Lung (tissue), 12 donors: ENCODE results near the gene CLDN4. TPM values are rescaled to one million over a fixed set of nuclear protein-coding genes. Genes with fewer than 3 reads are reported as not detected.

Source experiments
- ATAC-seq: fragments of 200-7000 bp; cut with Tn5 transposase; one replicate; pipeline ENCODE4 v1.9.1; 2020; ENCODE audit warnings: moderate number of reproducible peaks; ENCODE audit not compliant: insufficient read depth, low FRiP score
- DNase-seq, 3 donors: peaks; one replicate each; pipeline ENCODE4 v3.0.0-alpha.2; 2013 to 2017
- H3K27ac ChIP-seq, 2 donors: one replicate each; pipeline ENCODE4 v1.5.1; 2013; ENCODE audit warnings: mild to moderate bottlenecking in 2 of 2, moderate library complexity in 2 of 2, control low read depth in 1 of 2, inconsistent platforms in 1 of 2, low read depth in 1 of 2, low read length in 1 of 2
- H3K27me3 ChIP-seq, 3 donors: one replicate each; pipeline ENCODE4 v1.5.1; 2013; ENCODE audit warnings: low read length in 2 of 3; ENCODE audit not compliant: control insufficient read depth in 3 of 3, insufficient read depth in 3 of 3
- H3K36me3 ChIP-seq, 4 donors: one replicate each; pipeline ENCODE4 v1.5.1; 2013; ENCODE audit warnings: low read length in 4 of 4, mild to moderate bottlenecking in 1 of 4, moderate library complexity in 1 of 4; ENCODE audit not compliant: control insufficient read depth in 4 of 4, insufficient read depth in 4 of 4
- H3K4me1 ChIP-seq, 5 donors: one replicate each; pipeline ENCODE4 v1.5.1; 2013; ENCODE audit warnings: low read length in 5 of 5, mild to moderate bottlenecking in 2 of 5, moderate library complexity in 1 of 5; ENCODE audit not compliant: control insufficient read depth in 5 of 5, insufficient read depth in 5 of 5
- H3K4me3 ChIP-seq: one replicate; pipeline ENCODE4 v1.5.1; 2013; ENCODE audit warnings: mild to moderate bottlenecking, control low read depth, moderate library complexity
- H3K9ac ChIP-seq, 2 donors: one replicate each; pipeline ENCODE4 v1.5.1; 2013; ENCODE audit warnings: low read length in 2 of 2, control low read depth in 1 of 2; ENCODE audit not compliant: insufficient read depth in 1 of 2
- H3K9me3 ChIP-seq, 4 donors: one replicate each; pipeline ENCODE4 v1.5.1; 2013; ENCODE audit warnings: low read length in 3 of 4, mild to moderate bottlenecking in 1 of 4, moderate library complexity in 1 of 4; ENCODE audit not compliant: control insufficient read depth in 4 of 4, insufficient read depth in 3 of 4
- WGBS, 2 donors: extraction: QIAGEN DNeasy Blood & Tissue Kit; methylation state at CpG; one replicate each; pipeline ENCODE4 v1.1.7; 2013; 5-methylcytosine and 5-hydroxymethylcytosine counted together
- polyA plus RNA-seq, 2 donors: library from polyadenylated mRNA; stranded (reverse); fragments of 200-250 nt; gene quantifications; one replicate each; pipeline ENCODE4 v1.2.1, GENCODE V29; 2013
- total RNA-seq, 2 donors: library from RNA; depleted of rRNA in 1 of 2; stranded (reverse); fragments of >200 nt in 1 of 2; gene quantifications; one replicate each; pipeline ENCODE4 v1.2.1, GENCODE V29; 2014 to 2021
- TF ChIP-seq, protein P1 (sequence below): IDR thresholded peaks from 2 replicates; pipeline ENCODE4 v1.5.1; 2012; ENCODE audit warnings: mild to moderate bottlenecking; ENCODE audit errors: control extremely low read depth, extremely low read depth
- donor health status: control.
- donor health status: control.
- donor health status: Bipolar disorder and iron deficiency.
- donor health status: healthy.
- donor health status: DM: yes; HTN: yes; CAD: no.

CLDN4 gene
- total and polyA plus RNA-seq, 4 donors: 99.8 to 169 (median 152) TPM

DNA sequence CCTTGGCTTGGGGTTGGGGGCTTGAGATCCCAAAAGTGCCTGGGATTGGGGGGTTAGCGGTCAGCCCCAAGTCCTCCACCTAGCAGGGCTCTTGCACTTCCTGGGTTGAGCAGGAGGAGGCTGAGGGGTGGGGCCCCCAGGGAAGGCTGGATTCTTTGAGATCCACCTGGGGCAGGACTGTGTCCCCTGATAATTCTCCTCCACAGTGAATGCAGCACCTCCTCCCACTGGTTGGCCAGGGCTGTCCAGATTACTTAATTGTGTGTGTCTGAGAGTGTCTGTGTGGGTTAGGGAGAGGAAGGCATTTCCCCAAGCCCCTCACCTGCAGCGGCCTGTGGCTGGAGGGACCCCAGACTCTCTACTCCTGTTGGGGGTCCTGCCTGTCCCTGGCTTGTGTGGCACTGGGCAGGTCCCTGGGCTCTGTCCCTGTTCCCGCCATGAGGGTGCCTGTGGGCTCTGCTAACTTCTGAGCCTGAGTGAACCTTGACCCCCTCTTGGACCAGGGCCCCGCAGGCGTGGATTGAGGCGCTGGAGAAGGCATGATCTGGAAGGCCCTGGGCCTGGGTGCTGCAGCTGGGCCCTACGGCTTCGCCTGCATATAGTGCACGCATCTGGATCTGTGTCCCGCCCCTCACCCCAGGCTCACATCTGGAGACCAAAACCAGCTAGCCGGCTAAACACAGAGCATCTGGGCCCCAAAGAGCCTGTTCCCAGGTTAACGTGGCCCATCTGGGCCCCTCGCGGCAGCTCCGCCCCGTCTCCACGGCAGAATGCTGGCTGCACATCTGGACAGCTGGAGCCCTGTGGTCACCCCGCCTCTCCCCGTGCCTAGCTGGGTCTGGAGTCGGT lies 40.6 kb downstream of the CLDN4 start:
- Histone ChIP-seq H3K4me3 (no peak overlapping the region), H3K36me3 (no peaks in the 10 kb centered on the region), H3K27me3 (no peaks in the 10 kb centered on the region), H3K27ac (peak overlapping the region in 1 of 2 donors; percentile 34), H3K9me3 (no peaks in the 10 kb centered on the region), H3K4me1 (peaks cover 0 to 34% (median 12%) of the 10 kb centered on the region in 5 donors), H3K9ac (no peak overlapping the region)
- ATAC-seq: no peak
- DNase-seq: no peak
- WGBS, 2 donors: 80 to 87% methylated on average over 20 of the region's 20 CpGs
- TF ChIP-seq, protein P1, sequence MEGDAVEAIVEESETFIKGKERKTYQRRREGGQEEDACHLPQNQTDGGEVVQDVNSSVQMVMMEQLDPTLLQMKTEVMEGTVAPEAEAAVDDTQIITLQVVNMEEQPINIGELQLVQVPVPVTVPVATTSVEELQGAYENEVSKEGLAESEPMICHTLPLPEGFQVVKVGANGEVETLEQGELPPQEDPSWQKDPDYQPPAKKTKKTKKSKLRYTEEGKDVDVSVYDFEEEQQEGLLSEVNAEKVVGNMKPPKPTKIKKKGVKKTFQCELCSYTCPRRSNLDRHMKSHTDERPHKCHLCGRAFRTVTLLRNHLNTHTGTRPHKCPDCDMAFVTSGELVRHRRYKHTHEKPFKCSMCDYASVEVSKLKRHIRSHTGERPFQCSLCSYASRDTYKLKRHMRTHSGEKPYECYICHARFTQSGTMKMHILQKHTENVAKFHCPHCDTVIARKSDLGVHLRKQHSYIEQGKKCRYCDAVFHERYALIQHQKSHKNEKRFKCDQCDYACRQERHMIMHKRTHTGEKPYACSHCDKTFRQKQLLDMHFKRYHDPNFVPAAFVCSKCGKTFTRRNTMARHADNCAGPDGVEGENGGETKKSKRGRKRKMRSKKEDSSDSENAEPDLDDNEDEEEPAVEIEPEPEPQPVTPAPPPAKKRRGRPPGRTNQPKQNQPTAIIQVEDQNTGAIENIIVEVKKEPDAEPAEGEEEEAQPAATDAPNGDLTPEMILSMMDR: no peak

GRCh38 chr7:73872056-73872908 lies 41.5 kb downstream of the CLDN4 start:
- no peak overlapping the region for H3K4me3 ChIP-seq
- ATAC-seq: no peak
- H3K27me3 ChIP-seq: no peaks in the 10 kb centered on the region
- peak overlapping the region in 1 of 2 donors; percentile 34 for H3K27ac ChIP-seq
- WGBS, 2 donors: 78 to 85% methylated on average over 13 of the region's 13 CpGs
- peak overlapping the region in 1 of 2 donors; percentile 25 for H3K9ac ChIP-seq
- H3K4me1 ChIP-seq: peaks cover 0 to 34% (median 18%) of the 10 kb centered on the region in 5 donors
- no peaks in the 10 kb centered on the region for H3K36me3 ChIP-seq
- TF ChIP-seq, protein P1: no peak
- no peaks in the 10 kb centered on the region for H3K9me3 ChIP-seq
- no peak for DNase-seq

GRCh38 chr7:73876361-73876760 lies 45.6 kb downstream of the CLDN4 start:
- no peak overlapping the region for H3K9ac ChIP-seq
- no peak overlapping the region for H3K27ac ChIP-seq
- ATAC-seq (no peak), DNase-seq (no peak)
- WGBS, 2 donors: 95 to 96% methylated on average over 8 of the region's 8 CpGs
- H3K36me3 ChIP-seq: no peaks in the 10 kb centered on the region
- TF ChIP-seq, protein P1: no peak
- H3K9me3 ChIP-seq: no peaks in the 10 kb centered on the region
- no peaks in the 10 kb centered on the region for H3K27me3 ChIP-seq
- no peak overlapping the region for H3K4me3 ChIP-seq
- H3K4me1 ChIP-seq: peaks cover 0 to 34% (median 25%) of the 10 kb centered on the region in 5 donors
